Prostate gland (tissue), 2 donors: ENCODE measurements around the gene WWOX.

Source experiments
- POLR2A ChIP-seq: fragments of 450-650 bp; IDR thresholded peaks from one replicate; pipeline ENCODE4 v1.6.1; 2016; ENCODE audit warnings: antibody characterized with exemption, mild to moderate bottlenecking
- POLR2AphosphoS5 ChIP-seq: sonication (generic); formaldehyde crosslinking; IDR thresholded peaks from one replicate; pipeline ENCODE4 v1.6.1; 2017; ENCODE audit warnings: antibody characterized with exemption
- TF ChIP-seq, protein P1 (sequence below), 4 experiments: fragments of 200-600 bp in 2 of 4; fragments of 450-650 bp in 2 of 4; sonication (generic) in 2 of 4; IDR thresholded peaks; 1 replicate in 3 of 4; 2 replicates in 1 of 4; pipeline ENCODE4 v1.5.1; 2016 to 2019; ENCODE audit warnings: antibody characterized with exemption in 4 of 4, mild to moderate bottlenecking in 2 of 4, moderate library complexity in 2 of 4

GRCh38 chr16:78560997-78561396 lies 461.5 kb downstream of the WWOX start:
- TF ChIP-seq, protein P1, sequence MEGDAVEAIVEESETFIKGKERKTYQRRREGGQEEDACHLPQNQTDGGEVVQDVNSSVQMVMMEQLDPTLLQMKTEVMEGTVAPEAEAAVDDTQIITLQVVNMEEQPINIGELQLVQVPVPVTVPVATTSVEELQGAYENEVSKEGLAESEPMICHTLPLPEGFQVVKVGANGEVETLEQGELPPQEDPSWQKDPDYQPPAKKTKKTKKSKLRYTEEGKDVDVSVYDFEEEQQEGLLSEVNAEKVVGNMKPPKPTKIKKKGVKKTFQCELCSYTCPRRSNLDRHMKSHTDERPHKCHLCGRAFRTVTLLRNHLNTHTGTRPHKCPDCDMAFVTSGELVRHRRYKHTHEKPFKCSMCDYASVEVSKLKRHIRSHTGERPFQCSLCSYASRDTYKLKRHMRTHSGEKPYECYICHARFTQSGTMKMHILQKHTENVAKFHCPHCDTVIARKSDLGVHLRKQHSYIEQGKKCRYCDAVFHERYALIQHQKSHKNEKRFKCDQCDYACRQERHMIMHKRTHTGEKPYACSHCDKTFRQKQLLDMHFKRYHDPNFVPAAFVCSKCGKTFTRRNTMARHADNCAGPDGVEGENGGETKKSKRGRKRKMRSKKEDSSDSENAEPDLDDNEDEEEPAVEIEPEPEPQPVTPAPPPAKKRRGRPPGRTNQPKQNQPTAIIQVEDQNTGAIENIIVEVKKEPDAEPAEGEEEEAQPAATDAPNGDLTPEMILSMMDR (IDR thresholded peaks at IDR 0.05): no peak
- TF ChIP-seq POLR2A (no peak), POLR2AphosphoS5 (no peak)
